Jurkat, Clone E6-1 (cell line): ENCODE results near the gene F2RL2. TPM values are rescaled to one million over a fixed set of nuclear protein-coding genes. Genes with fewer than 3 reads are reported as not detected.
A peak's percentile ranks its signal among the peaks of the same experiment; 100 is the strongest.

ENCODE experiments used
- DNase-seq: peaks from one replicate; pipeline ENCODE4 v3.0.0-alpha.2; 2011; ENCODE audit warnings: low read depth, low spot score
- H3K4me3 ChIP-seq: 2 replicates; pipeline ENCODE4 v1.5.1; 2011; ENCODE audit warnings: mild to moderate bottlenecking, low read length, control low read depth, moderate library complexity
- polyA plus RNA-seq: library from polyadenylated mRNA; unstranded; fragments of >200 nt; gene quantifications from one replicate; pipeline ENCODE4 v1.2.1, GENCODE V29; 2012; ENCODE audit warnings: missing spikeins; ENCODE audit not compliant: insufficient read length, insufficient read depth

Gene F2RL2
- polyA plus RNA-seq, result 2.0 TPM

- peak within 1 kb of the TSS; percentile 47 for H3K4me3 ChIP-seq
- DNase-seq, result peak; percentile 69
Observed at GRCh38 chr5:76622973-76623596, at the start of gene F2RL2. TSS of gene F2RL2 (minus strand) at chr5:76623403. CDS start at chr5:76623230, 173 bp downstream.

DNA sequence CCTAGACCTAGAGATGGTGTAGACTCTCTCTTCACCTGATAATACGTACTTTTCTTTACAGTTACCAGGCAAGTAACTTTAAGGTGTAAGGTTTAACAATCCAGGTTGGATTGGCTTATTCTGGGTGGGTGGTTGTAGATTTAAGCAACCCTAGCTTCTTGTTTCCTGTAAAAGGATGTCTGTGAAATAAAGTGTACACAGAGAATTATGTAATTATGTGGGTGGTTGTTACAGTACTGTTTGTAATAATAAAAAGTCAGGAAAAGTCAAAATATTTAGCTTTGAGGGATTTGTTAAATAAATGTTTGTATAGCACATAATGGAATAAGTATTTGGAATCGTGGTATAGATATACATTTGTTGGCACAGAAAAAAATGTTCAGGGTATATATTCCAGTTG is 49.0 kb upstream of the F2RL2 start:
- DNase-seq, result no peak

GRCh38 chr5:76670508-76670907 is 47.3 kb upstream of the F2RL2 start:
- no peak overlapping the region for H3K4me3 ChIP-seq
- DNase-seq, result no peak

More for the DNA sequence above, 49.0 kb upstream of the F2RL2 start:
- no peak overlapping the region for H3K4me3 ChIP-seq

GRCh38 chr5:76669245-76669644 is 46.0 kb upstream of the F2RL2 start:
- no peak for DNase-seq
- H3K4me3 ChIP-seq, result no peak overlapping the region

DNA sequence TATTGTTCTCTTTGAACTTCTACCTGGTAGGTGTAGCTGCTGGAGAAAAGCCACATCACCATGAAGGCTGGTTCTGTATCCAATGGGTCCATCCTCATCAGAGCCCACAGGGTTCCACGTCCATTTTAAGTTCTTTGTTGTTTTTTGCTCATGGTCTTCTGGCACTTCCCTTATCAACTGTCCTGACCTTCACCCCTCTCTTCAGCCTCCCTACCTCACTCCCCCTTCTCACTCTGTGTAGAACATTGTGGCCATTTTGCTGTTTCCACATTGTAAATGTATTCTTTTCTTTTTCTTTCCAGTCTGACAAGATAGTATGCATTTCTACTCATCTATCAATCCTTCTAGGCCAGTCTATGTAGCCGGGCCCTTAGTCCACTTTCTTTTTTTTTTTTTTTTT is 44.3 kb upstream of the F2RL2 start:
- H3K4me3 ChIP-seq, result no peak overlapping the region
- no peak for DNase-seq

DNA sequence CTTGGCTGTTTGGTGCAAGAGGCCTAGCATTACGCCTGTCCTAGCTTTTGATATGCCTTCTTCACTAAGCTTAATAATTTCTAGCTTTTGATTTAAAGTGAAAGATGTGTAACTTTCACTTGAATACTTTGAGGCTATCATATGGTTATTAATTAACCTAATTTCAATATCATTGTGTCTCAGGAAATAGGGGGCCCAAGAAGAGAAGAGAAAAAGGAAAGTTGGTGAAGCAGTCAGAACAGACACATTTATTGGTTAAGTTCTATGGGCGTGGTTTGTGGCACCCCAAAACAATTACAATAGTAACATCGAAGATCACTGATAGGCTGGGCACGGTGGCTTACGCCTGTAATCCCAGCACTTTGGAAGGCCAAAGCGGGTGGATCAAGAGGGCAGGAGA is 40.9 kb upstream of the F2RL2 start:
- no peak overlapping the region for H3K4me3 ChIP-seq
- DNase-seq, result no peak

DNA sequence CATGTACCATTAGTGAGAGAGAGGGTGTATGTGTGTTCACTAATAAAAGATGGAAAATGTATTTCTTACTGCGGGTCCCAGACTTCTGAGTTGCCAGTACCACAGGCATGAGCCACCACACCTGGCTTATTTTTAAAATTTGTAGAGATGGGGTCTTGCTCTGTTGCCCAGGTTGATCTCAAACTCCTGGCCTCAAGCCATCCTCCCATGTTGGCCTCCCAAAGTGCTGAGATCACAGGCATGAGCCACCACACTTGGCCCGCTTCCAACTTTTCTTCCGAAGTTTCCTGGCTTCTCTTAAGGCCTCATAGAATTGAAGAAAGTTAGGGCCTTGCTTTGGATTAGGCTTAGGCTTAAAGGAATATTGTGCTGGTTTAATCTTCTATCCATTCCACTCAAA is 40.4 kb upstream of the F2RL2 start:
- no peak for DNase-seq
- H3K4me3 ChIP-seq, result no peak overlapping the region

GRCh38 chr5:76662521-76662920 is 39.3 kb upstream of the F2RL2 start:
- no peak for DNase-seq
- no peak overlapping the region for H3K4me3 ChIP-seq

DNA sequence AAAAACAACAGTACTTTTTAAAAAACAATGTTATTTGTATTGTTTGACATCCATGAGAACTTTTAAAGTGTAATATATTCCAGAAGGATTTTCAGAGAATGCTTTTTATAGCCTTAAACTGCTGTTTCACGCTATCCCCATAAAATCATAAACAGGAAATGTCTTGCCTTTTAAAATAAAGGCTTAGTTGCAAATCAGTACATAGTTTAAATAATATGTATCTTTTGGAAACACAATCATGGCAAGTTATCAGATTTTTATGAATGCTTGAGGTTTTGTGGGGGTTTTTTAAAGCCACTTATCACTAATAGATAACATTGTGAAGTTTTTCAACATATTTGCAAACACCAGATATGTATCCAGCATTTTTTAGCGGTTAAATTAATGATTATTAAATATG is 37.2 kb upstream of the F2RL2 start:
- no peak for DNase-seq
- H3K4me3 ChIP-seq, result no peak overlapping the region

DNA sequence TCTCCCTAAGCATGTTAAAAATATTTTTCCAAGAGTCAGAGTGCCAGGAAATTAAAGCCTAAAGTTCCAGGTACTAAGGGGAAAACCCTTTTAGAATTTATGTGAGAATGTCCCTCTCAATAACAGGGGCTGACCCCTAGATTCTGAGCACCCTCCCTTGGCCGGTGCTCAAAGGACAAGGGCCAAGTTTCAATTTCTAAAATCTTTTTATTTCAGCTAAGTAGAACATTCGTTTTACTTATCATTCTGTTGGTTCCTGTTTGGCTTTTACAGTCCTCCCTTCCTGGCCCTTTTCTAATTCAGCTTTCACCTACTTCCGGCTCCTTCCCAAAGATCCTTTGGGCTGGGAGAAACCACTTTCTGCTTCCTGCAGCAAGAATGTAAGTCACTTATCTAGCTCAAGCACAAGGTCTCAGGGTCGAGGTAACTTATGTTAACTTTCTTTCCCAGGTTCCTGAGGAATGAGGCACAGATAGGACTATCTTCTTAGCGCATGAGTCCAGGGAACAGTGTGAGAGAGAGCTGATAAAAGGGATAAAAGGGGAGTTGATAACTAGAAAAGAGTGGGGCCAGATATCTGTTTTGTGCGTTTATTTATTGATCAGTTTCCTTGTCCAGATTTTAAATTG is 34.6 kb upstream of the F2RL2 start:
- DNase-seq, result no peak

GRCh38 chr5:76657091-76657490 is 33.9 kb upstream of the F2RL2 start:
- DNase-seq, result no peak
- no peak overlapping the region for H3K4me3 ChIP-seq

More for the DNA sequence above, 34.6 kb upstream of the F2RL2 start:
- H3K4me3 ChIP-seq, result no peak overlapping the region

GRCh38 chr5:76652809-76653414 is 29.7 kb upstream of the F2RL2 start:
- no peak for DNase-seq
- H3K4me3 ChIP-seq, result no peak overlapping the region

DNA sequence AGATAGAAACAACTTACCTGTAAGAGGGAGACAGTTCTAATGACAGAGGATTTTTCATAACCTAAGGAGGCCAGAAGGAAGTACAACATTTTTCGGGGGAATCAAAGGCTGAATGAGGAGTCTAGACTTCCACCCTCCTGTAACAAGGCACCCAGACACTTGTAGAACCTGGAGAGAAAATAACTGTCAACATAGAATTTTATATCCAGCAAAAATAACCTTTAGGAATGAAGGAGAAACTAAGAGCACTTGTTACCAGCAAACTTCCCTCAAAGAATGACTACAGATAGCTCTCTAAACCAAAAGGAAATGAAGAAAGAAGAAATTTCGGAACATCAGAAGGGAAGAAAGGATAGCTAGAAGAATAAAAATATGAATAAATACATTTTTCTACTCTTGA is 25.9 kb upstream of the F2RL2 start:
- DNase-seq, result no peak
- H3K4me3 ChIP-seq, result no peak overlapping the region

DNA sequence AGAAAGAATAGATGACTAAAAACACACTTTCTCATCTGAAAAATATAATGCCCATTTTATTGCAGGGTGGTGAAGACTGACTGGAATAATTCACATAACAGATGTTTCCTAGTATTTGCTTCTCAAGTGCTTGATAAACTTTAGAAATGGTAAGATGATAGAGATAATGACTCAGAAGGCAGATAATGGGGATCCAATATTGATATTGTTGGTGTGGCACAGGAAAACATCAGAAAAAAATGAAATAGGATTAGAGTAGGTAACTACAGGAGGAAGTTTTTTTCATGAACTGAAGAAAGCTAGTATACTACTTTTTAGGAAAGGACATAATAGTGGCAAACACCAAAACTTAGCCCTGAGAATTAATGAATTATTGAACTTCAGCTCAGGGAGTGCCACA is 20.2 kb upstream of the F2RL2 start:
- H3K4me3 ChIP-seq, result no peak overlapping the region
- no peak for DNase-seq

- DNase-seq, result no peak
- no peak overlapping the region for H3K4me3 ChIP-seq
Observed at GRCh38 chr5:76642390-76643040, 19.3 kb upstream of the F2RL2 start.

DNA sequence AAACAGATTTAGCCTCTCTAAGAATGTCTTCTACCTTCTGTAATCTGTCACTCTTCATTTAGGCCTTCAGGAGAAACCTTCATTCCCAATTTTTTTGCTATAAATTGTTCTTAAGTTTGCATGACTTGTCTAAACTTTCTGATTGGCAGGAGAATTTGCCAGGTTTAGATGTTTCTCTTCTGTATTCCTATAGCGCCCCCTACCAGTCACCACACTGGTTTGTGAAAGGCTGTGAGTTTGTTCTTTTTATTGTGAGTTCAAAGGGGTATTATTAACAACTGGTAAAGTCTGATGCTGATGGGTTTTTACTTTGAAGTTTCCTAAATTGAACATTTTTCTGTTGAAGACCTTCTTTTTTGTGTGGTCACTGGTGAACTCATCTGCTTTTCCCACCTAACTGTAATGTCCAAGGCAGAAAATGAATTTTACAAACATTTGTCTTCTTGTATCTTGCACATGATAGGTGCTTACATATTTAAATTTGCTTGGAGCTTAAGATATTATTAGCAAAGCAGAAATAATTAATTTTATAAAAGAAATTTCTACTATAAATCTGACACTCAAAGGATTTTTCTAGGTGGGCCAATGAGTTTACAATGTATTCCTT is 18.4 kb upstream of the F2RL2 start:
- no peak overlapping the region for H3K4me3 ChIP-seq
- DNase-seq, result peak; percentile 79

DNA sequence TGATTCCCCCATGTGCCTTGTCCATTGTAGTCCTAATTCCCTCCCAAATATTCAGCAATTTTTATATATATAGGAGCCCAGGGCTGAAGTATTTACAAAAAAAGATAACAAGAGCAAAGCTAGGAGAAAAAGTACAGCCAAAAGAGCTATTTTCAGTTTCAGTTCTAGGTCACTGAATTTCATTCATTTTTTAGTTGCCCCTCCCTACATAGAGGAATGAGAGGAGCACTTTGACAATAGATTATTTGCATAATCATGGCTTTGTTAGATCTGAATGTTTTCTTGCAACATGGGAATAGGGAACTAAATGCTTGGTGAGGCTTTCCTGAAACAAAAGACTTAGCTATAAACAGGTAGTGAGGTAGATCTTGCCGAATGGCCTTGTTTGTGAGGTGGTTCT is 15.3 kb upstream of the F2RL2 start:
- DNase-seq, result no peak
- H3K4me3 ChIP-seq, result no peak overlapping the region

DNA sequence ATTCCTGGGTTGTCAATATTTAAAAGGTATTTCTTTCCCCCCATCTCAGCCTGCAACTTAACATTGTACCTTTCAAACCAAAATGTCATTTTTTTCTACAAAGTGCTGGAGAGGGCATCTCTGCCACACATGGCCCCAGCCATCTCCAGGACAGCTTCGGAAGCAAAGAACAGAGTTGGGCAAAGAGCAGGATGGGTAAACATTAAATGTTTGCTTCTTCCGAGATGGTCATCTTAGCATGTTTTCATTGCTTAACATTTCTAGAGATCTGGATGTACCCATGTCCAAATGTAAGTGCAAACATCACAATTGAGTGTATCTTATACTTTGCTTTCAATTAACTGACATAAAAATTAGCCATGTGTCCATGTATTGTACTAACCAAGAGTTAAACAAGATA is 14.3 kb upstream of the F2RL2 start:
- no peak for DNase-seq
- no peak overlapping the region for H3K4me3 ChIP-seq

DNA sequence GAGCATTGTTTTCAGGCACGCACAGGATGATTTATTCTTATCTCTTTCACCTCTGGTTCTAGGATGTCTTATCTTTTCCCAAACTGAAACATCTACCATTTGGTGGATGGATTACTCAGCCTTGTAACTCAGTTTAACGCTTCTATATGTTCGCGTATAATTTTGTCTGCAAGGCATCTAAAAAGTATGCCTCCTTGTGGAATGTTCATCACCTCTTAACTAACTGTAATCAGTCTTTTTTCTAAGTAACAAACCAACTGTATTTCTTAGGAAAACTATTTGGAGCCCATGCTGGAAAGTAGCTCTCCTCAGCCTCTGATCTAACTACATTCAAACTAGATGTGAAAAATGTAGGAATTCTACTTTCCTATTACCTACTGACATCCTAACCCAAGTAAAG is 11.5 kb upstream of the F2RL2 start:
- no peak overlapping the region for H3K4me3 ChIP-seq
- DNase-seq, result no peak

DNA sequence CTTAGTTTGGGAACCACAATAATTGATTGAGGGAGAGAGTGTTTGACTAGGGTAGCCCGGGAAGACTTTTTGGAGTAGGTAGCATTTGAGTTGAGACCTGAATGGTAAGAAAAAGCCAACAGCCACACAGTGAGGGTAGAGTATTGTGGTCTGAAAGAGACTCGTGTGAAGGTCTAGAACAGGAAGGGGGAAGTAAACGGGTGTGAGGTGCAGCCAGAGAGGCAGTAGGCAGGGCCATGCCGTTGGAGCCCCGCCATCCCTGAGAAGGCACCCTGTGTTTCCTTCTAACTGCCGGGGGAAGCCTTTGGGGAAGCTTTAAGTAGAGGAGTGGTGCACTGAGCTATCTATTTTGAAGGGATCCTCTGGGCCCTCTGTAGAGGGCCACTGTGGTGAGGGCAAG is 3.5 kb upstream of the F2RL2 start:
- DNase-seq, result peak; percentile 85
- peak overlapping the region; percentile 28 for H3K4me3 ChIP-seq
